ENCODE measurements around the gene WDR45B.

GRCh38 chr17:82656266-82656665 is 8.0 kb upstream of the WDR45B start:
- no peak for TF ChIP-seq POLR2A (IDR thresholded peaks at IDR 0.05)
- TF ChIP-seq CTCF (IDR thresholded peaks at IDR 0.05): no peak

Data from Peyer's patch (tissue), 4 donors.